ENCODE results near the gene FTO.

The FTO gene

DNA sequence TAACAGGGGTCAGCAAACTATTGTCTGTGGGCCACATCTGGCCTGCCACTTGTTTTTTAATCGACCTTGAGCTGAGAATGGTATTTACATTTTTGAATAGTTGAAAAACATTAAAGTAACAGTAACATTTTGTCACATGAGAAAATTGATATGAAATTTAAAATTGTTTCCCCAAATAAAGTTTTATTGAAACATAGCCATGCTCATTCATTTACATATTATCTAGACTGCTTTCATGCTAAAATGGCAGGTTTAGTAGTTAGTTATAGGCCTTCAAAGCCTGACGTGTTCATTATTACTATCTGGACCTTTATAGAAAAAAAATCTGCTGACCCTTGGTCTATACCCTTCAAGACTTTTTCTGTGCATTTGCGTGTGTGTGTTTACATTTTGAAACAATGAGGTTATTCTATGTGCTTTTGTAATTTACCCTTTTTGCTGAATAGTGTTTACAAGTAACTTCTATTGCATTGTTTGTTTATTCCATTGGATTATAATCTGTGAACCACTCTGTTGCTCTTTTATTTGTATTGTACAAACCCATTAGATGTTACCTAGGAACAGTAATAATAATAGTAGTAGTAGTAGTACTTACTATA lies 37.1 kb downstream of the FTO start:
- no peak for TF ChIP-seq ZFX (IDR thresholded peaks at IDR 0.05)
- TF ChIP-seq, protein P1, sequence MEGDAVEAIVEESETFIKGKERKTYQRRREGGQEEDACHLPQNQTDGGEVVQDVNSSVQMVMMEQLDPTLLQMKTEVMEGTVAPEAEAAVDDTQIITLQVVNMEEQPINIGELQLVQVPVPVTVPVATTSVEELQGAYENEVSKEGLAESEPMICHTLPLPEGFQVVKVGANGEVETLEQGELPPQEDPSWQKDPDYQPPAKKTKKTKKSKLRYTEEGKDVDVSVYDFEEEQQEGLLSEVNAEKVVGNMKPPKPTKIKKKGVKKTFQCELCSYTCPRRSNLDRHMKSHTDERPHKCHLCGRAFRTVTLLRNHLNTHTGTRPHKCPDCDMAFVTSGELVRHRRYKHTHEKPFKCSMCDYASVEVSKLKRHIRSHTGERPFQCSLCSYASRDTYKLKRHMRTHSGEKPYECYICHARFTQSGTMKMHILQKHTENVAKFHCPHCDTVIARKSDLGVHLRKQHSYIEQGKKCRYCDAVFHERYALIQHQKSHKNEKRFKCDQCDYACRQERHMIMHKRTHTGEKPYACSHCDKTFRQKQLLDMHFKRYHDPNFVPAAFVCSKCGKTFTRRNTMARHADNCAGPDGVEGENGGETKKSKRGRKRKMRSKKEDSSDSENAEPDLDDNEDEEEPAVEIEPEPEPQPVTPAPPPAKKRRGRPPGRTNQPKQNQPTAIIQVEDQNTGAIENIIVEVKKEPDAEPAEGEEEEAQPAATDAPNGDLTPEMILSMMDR (conservative IDR thresholded peaks at IDR 0.05) = no peak
- no peak overlapping the region for H3K27ac ChIP-seq

DNA sequence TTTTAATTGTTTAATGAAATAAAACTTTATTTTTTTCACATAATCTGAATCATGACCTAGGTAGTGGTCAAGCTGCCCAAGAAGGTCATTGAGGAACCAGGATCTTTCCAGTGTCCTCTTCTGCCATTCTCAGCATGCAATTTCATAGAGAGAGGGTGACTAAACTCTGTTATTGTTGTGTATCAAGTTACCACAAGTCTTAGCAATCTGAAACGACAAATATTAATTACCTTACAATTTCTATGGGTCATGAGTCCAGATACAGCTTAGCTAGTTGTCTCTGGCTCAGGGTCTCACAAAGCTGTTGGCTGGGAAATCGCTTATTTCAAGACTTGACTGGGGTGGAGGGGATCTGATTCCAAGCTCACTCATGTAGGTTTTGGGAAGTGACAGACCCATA lies 37.6 kb downstream of the FTO start:
- TF ChIP-seq, protein P1 (conservative IDR thresholded peaks at IDR 0.05) = no peak
- no peak for TF ChIP-seq ZFX (IDR thresholded peaks at IDR 0.05)
- no peak overlapping the region for H3K27ac ChIP-seq

DNA sequence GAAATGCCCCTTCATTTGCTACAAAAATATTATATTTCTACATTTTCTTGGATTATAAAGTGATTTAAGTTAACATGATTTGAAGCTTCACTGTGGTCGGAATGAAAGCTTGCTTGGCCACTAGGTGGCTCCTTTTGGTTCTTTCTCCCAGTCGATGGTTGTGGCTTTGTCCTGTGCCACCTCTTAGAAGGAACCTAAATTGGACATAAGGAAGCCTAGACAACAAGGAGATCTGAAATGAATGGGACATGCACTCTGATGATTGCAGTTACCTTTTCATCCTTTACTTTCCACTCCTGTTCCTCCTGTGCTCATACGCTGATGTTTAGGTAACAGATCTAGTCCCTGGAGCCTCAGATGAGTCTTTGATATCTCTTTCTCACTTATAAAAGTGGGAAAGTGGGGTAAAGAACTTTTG lies 39.2 kb downstream of the FTO start:
- no peak overlapping the region for H3K27ac ChIP-seq

DNA sequence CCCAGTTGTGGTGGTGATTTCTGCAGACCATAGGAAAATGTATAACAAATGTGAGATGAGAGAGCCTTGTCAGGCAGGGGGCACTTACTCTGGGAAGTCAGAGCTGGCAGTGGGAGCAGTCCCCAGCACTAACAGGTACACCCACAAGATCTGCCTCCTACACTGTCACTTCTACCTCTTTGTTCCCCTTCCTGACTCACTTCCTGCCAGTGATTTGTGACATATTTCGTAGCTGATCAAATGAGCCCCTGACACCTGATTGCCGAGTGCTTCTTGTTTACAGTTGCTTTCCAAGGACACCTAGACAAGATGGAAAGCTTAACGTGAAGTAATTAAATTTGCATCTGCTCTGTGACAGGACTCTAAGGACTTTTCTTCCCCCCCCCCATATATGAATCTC lies 40.5 kb downstream of the FTO start:
- no peak overlapping the region for H3K27ac ChIP-seq
- TF ChIP-seq, protein P1 (conservative IDR thresholded peaks at IDR 0.05) = no peak
- no peak for TF ChIP-seq ZFX (IDR thresholded peaks at IDR 0.05)

More for the DNA sequence above, 39.2 kb downstream of the FTO start:
- TF ChIP-seq, protein P1 (conservative IDR thresholded peaks at IDR 0.05) = peak; percentile 79
- TF ChIP-seq ZFX (IDR thresholded peaks at IDR 0.05) = no peak

DNA sequence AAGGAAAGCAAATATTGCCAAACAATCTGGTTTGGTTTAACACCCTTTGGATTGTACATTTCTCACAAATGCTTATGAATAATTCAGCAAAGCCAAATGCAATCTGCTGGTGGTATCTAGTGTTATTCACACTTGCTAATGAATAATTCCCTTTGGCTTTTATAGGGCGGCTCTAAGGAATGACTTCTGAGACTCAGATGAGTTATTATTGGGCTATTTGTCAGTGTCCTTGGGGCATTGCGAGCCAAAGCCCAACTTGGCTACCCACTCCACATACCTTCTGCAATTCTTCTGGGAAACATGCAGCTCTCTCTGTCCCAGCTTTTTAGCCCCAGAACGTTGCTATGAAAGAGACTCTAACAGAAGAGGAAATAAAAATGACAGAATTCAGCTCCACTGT lies 41.1 kb downstream of the FTO start:
- no peak for TF ChIP-seq ZFX (IDR thresholded peaks at IDR 0.05)
- TF ChIP-seq, protein P1 (conservative IDR thresholded peaks at IDR 0.05) = no peak
- no peak overlapping the region for H3K27ac ChIP-seq

DNA sequence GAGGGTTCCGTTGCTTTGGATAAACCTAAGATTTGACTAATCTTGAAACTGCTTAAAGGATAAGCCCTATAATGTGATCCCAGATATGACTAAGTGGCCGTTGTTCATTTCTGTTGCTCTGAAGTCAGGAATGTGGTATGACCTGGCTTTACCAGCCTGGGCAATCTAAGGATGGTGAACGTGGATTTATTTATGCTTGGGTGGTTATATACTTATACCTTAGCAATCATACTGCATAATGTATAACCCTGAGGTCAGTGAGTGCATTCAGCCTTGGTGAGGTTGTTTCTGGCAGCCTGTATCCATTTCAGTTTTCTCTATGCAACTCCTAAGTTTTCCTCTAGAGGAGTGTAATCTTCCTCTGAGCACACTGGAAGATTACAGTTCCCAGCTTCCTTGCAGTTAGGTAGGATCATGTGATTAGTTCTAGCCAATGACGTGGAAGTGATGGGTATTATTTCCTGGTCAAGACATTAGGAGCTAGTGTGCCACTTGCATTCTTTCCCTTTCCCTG lies 41.9 kb downstream of the FTO start:
- no peak overlapping the region for H3K27ac ChIP-seq
- TF ChIP-seq, protein P1 (conservative IDR thresholded peaks at IDR 0.05) = no peak

DNA sequence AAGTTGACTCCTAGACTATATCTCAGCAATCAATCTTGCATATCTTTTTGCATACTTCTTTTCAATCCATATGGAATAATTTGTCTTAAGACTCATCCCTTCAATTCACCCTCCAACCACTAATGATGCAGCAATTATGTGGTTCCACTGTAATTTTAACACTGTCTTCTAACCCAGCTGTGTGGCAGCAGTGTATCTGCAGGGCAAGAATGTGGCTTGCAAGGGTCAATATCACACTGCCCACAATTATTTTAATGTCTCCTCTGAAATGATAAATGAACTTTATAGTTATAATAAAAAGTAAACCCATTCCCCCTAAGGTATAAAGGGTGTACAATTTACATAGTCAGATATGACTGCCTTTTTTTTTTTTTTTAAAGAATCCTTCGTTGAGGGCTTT lies 48.6 kb downstream of the FTO start:
- H3K27ac ChIP-seq = no peak overlapping the region
- TF ChIP-seq, protein P1 (conservative IDR thresholded peaks at IDR 0.05) = no peak
- no peak for TF ChIP-seq ZFX (IDR thresholded peaks at IDR 0.05)
